ENCODE measurements around the gene GNB1L.

DNA sequence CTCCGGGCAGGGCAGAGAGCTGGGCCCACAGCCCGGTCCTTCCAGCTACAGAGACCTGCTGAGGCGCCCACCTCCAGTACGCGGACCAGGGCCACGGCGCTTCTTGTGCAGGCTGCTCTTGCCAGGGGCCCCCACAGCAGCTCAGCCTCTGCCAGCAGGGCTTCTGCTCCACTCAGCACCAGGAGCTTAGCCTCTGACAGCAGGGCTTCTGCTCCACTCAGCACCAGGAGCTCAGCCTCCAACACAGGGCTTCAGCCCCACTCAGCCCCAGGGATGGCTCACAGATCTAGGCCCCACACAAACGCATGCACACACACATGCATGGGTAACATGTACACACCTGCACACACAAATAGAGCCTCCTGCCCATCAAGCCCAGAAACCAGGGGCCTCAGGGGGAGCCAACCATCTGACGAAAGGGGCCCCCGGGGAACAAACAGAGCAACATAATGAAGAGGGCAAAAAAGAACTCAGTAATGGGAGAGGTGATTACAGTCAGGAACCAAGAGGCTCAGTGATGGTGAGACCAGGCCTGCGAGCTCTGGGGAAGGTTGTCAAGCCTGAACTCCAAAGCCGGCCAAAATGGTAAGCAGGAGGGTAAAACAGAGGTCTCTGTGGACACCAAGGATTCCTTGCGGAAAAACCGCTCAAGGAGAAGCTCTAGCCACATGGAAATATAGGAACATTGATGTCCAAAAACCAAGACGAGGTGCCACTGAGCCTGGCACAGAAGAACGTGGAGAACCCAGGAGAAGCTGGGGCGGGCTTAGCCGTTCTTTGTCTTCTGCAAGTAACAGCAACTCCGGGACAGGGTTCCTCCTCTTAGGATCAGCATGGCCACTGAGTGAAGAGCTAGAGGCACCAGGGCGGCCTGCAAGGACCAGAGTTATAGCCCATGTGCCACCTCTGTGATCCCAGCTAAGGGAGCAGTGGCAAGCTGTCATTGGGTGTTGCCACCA, 46.5 kb downstream of the GNB1L start:
- TF ChIP-seq, protein P1, sequence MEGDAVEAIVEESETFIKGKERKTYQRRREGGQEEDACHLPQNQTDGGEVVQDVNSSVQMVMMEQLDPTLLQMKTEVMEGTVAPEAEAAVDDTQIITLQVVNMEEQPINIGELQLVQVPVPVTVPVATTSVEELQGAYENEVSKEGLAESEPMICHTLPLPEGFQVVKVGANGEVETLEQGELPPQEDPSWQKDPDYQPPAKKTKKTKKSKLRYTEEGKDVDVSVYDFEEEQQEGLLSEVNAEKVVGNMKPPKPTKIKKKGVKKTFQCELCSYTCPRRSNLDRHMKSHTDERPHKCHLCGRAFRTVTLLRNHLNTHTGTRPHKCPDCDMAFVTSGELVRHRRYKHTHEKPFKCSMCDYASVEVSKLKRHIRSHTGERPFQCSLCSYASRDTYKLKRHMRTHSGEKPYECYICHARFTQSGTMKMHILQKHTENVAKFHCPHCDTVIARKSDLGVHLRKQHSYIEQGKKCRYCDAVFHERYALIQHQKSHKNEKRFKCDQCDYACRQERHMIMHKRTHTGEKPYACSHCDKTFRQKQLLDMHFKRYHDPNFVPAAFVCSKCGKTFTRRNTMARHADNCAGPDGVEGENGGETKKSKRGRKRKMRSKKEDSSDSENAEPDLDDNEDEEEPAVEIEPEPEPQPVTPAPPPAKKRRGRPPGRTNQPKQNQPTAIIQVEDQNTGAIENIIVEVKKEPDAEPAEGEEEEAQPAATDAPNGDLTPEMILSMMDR (IDR thresholded peaks at IDR 0.05), result no peak
- TF ChIP-seq POLR2A (IDR thresholded peaks at IDR 0.05), result no peak

Data from gastroesophageal sphincter (tissue), 3 donors.